Measurements from ENCODE around the gene HMG20A. TPM values are rescaled to one million over a fixed set of nuclear protein-coding genes. Genes with fewer than 3 reads are reported as not detected.

HMG20A gene
- total RNA-seq, 6 donors from 2014 or later, result 33.1 to 155 (median 39.3) TPM

DNA sequence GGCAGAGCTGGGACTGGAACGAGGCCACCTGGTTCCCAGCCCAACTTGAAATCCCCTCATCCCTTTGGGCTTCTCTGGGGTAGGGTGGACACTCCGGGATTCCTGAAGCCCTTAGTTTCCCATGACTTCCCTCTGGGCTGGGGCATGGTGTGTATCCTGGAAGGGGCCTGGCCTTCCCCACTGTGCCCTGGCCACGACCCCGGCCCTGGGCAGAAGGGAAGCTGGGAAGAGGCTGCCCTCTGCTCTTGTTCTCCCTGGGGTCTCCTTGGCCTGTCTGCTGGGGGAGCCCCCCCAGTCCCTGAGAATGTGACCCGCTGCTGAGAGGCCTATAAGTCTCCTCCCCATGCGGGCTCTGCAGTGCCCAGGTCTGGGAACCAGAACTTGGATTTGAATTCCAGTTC is 107.1 kb downstream of the HMG20A start:
- 73 to 84% methylated on average over 2 to 4 of the region's 6 CpGs for WGBS, 2 donors
- Histone ChIP-seq H3K4me3 (no peak overlapping the region), H3K4me1 (peaks cover 2 to 15% (median 9%) of the 10 kb centered on the region in 4 donors), H3K36me3 (no peaks in the 10 kb centered on the region), H3K9me3 (no peaks in the 10 kb centered on the region), H3K27me3 (no peaks in the 10 kb centered on the region), H3K27ac (peak overlapping the region in 2 of 4 donors; percentile 24 to 27)
- DNase-seq (no peak), ATAC-seq (ENCODE audit: low FRiP score in 2 of 2) (no peak)
- TF ChIP-seq EP300 (IDR thresholded peaks at IDR 0.05), result no peak
- no peak for TF ChIP-seq POLR2A (IDR thresholded peaks at IDR 0.05)
- TF ChIP-seq POLR2AphosphoS5 (IDR thresholded peaks at IDR 0.05), result no peak
- TF ChIP-seq, protein P1, sequence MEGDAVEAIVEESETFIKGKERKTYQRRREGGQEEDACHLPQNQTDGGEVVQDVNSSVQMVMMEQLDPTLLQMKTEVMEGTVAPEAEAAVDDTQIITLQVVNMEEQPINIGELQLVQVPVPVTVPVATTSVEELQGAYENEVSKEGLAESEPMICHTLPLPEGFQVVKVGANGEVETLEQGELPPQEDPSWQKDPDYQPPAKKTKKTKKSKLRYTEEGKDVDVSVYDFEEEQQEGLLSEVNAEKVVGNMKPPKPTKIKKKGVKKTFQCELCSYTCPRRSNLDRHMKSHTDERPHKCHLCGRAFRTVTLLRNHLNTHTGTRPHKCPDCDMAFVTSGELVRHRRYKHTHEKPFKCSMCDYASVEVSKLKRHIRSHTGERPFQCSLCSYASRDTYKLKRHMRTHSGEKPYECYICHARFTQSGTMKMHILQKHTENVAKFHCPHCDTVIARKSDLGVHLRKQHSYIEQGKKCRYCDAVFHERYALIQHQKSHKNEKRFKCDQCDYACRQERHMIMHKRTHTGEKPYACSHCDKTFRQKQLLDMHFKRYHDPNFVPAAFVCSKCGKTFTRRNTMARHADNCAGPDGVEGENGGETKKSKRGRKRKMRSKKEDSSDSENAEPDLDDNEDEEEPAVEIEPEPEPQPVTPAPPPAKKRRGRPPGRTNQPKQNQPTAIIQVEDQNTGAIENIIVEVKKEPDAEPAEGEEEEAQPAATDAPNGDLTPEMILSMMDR (IDR thresholded peaks at IDR 0.05), result no peak

DNA sequence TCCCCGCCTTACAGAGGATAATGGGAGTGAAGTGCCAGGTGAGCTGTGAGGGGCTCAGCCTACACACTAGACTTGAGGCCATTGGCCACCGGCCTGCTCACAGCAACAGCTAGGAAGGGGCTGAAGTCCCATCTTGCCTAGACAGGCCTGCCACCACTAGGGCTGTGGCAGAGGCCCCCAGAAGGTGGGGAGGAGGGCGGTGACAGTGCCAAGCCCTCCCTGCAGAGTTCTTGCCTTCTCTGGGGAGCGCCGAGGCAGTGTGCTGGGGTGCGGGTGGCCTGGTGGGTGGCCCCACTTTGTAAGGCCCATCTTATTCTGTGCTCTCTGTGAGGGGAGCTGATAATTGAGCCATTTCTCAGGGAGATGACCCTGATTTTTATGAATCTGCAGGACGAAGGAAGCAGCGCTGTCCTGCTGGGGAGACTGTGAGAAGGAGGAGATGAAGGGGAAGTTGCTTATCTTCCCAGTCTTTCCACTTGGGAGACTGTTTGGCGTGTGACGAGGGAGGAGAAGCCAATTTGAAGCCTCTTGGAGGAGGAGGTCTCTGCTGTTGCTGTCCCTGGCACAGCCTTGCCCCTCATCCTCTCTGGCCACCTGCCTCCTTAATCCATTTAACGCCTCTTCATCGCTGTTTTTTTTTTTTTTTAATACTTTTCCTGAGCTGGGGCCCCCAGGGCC is 107.7 kb downstream of the HMG20A start:
- ATAC-seq (ENCODE audit: low FRiP score in 2 of 2) (no peak), DNase-seq (no peak)
- WGBS, 2 donors, result 92 to 93% methylated on average over 8 to 12 of the region's 12 CpGs
- Histone ChIP-seq H3K27ac (peak overlapping the region in 1 of 4 donors; percentile 57), H3K9me3 (no peaks in the 10 kb centered on the region), H3K4me3 (no peak overlapping the region), H3K4me1 (peaks cover 2 to 15% (median 9%) of the 10 kb centered on the region in 4 donors), H3K27me3 (no peaks in the 10 kb centered on the region), H3K36me3 (no peaks in the 10 kb centered on the region)
- TF ChIP-seq POLR2AphosphoS5 (IDR thresholded peaks at IDR 0.05) (no peak), POLR2A (IDR thresholded peaks at IDR 0.05) (no peak), EP300 (IDR thresholded peaks at IDR 0.05) (no peak)
- TF ChIP-seq, protein P1 (IDR thresholded peaks at IDR 0.05), result no peak

DNA sequence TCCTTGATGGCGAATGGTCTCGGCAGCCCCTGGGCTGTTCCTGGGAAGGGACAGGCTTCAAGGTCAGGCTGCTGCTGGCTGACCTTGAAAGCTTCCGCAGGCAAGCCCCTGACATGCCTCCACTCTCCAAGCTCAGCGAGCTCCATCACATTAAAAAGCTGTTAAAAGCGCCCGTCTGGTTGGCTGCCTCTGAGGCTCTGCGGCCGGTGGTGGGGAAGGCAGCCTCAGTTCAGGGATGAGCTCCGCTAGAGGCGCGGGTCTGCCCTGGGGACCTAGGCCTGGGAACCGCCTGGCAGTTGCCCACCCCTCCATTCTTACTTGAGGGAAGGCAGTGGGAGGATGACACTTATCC is 108.3 kb downstream of the HMG20A start:
- DNase-seq, result no peak
- WGBS, 2 donors, result 82% methylated on average over 12 of the region's 12 CpGs
- H3K4me1 ChIP-seq, result peaks cover 2 to 15% (median 9%) of the 10 kb centered on the region in 4 donors

DNA sequence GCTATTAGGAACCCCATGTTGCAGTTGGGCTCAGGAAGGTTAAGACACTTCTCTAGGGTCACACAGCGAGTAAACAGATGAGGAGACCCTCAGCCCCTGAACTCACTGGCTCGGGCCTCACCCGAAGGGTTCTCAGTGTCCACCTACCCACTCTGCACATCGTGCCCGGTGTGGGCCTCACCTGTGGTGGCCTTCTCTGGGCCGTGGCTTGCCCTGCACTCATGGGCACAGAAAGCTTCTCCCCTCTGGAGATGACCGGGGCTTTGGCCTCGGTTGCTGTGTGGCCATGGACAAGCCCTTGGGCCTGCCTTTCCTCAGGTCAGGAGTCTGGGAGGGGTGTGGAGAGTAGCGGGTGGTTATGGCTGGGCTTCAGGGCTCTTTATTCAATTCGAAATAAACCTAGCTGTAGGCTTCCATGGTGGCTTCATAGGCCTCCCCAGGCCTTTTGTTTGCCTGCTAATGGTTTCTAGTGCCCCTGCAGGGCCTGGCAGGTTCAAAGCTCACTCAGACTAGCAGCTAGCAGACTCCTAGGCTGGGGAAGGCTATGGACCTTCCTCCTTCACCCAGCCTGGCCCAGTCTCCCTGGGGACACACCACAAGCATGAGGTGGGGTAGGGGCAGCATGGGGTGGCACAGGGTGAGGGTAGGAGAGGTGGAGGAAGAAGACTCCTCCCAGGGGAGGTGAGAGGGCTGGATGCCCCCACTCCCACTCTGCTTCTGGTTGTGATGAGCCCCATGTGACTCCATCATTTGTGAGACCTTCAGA is 108.9 kb downstream of the HMG20A start:
- no peak for ATAC-seq (ENCODE audit: low FRiP score in 2 of 2)

More for the DNA sequence above, 108.3 kb downstream of the HMG20A start:
- TF ChIP-seq, protein P1 (IDR thresholded peaks at IDR 0.05), result no peak
- TF ChIP-seq POLR2A (IDR thresholded peaks at IDR 0.05), result no peak
- TF ChIP-seq POLR2AphosphoS5 (IDR thresholded peaks at IDR 0.05), result no peak
- TF ChIP-seq EP300 (IDR thresholded peaks at IDR 0.05), result no peak
- H3K27ac ChIP-seq, result no peak overlapping the region
- H3K36me3 ChIP-seq, result no peaks in the 10 kb centered on the region
- ATAC-seq (ENCODE audit: low FRiP score in 2 of 2), result no peak
- no peaks in the 10 kb centered on the region for H3K9me3 ChIP-seq
- no peak overlapping the region for H3K4me3 ChIP-seq
- H3K27me3 ChIP-seq, result no peaks in the 10 kb centered on the region

More for the DNA sequence above, 108.9 kb downstream of the HMG20A start:
- Histone ChIP-seq H3K9me3 (no peaks in the 10 kb centered on the region), H3K27ac (no peak overlapping the region), H3K4me1 (peaks cover 2 to 15% (median 9%) of the 10 kb centered on the region in 4 donors), H3K27me3 (no peaks in the 10 kb centered on the region), H3K4me3 (no peak overlapping the region), H3K36me3 (no peaks in the 10 kb centered on the region)
- WGBS, 2 donors, result 63 to 99% methylated on average over 1 to 10 of the region's 10 CpGs
- DNase-seq, result no peak
- TF ChIP-seq POLR2AphosphoS5 (IDR thresholded peaks at IDR 0.05), result no peak
- no peak for TF ChIP-seq POLR2A (IDR thresholded peaks at IDR 0.05)
- TF ChIP-seq EP300 (IDR thresholded peaks at IDR 0.05), result no peak
- TF ChIP-seq, protein P1 (IDR thresholded peaks at IDR 0.05), result no peak
